Measurements from ENCODE around the gene CR2. TPM values are rescaled to one million over a fixed set of nuclear protein-coding genes. Genes with fewer than 3 reads are reported as not detected.

The CR2 gene
- total and polyA plus RNA-seq, 2 of the 4 experiments (the other 2 are of a cell fraction) = not detected

DNA sequence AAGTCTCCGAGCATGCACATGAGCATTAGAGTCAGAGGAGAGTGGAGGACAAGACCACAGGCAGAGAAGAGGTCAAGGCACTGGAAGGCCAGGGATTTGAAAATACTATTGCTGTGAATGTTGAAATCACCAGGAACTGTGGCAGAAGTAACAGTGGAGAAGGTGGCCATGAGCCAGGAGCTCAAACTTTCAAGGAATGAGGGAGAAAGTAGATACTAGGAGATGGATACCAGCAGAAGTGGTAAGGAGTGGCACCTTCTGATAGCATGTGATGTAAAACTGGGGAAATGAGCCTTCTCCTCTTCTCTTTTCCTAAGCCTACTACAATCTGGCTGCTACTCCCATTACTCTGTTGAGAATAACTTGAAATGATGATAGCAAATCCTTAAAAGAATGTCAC is 40.0 kb downstream of the CR2 start:
- CTCF ChIA-PET = no interaction called here
- no peak for DNase-seq
- H4K91ac ChIP-seq (ENCODE audit: insufficient read depth, low read depth, low read length) = no peak overlapping the region
- no peaks in the 10 kb centered on the region for H3K4me1 ChIP-seq (ENCODE audit: control insufficient read depth, insufficient read depth, low read length)
- no peak for ATAC-seq (ENCODE audit: low read depth)
- no peaks in the 10 kb centered on the region for H3K79me1 ChIP-seq (ENCODE audit: low read depth in 1 of 2, low read length in 2 of 2)
- no peaks in the 10 kb centered on the region for H3K36me3 ChIP-seq (ENCODE audit: control insufficient read depth, insufficient read depth, low read length)
- H3K27ac ChIP-seq (ENCODE audit: insufficient read depth, low read length) = no peak overlapping the region
- H2AK5ac ChIP-seq (ENCODE audit: low read depth, low read length) = no peak overlapping the region
- H3K18ac ChIP-seq (ENCODE audit: low read depth, low read length) = no peak overlapping the region
- no peak overlapping the region for H3K4me3 ChIP-seq (ENCODE audit: insufficient read depth, low read depth, low read length)
- H3K14ac ChIP-seq (replicated peaks; ENCODE audit: low read depth, low read length) = no peak overlapping the region
- no peak overlapping the region for H3K56ac ChIP-seq (ENCODE audit: extremely low read depth, insufficient read depth, low read length)
- H2AK9ac ChIP-seq (replicated peaks; ENCODE audit: low read depth, low read length, poor library complexity) = no peak overlapping the region
- no peaks in the 10 kb centered on the region for H4K20me1 ChIP-seq (ENCODE audit: insufficient read depth, low read length)
- no peak overlapping the region for H3K4ac ChIP-seq (ENCODE audit: low read depth, low read length)
- dilution Hi-C loops (cut with HindIII; ENCODE audit: low sequenced_read_pairs, unreplicated experiment) = no loop called here
- in situ Hi-C loops (cut with MboI; ENCODE audit: low sequenced_read_pairs) = no loop called here
- H2BK15ac ChIP-seq (ENCODE audit: low read depth, low read length) = no peak overlapping the region
- H3K9me3 ChIP-seq (ENCODE audit: control insufficient read depth, insufficient read depth, low read length) = no peaks in the 10 kb centered on the region
- POLR2A ChIA-PET (ENCODE audit: unreplicated experiment) = no interaction called here
- TF ChIP-seq POLR2A (IDR thresholded peaks at IDR 0.05; ENCODE audit: low read depth, low read length) (no peak), RFX5 (IDR thresholded peaks at IDR 0.05; ENCODE audit: low read depth, low read length) (no peak), BHLHE40 (IDR thresholded peaks at IDR 0.05; ENCODE audit: low read depth, low read length) (no peak), CHD1 (IDR thresholded peaks at IDR 0.05; ENCODE audit: low read depth, low read length) (no peak), FOS (IDR thresholded peaks at IDR 0.05; ENCODE audit: low read depth, low read length) (no peak), RAD21 (IDR thresholded peaks at IDR 0.05; ENCODE audit: low read length) (no peak), MAZ (IDR thresholded peaks at IDR 0.05; ENCODE audit: borderline replicate concordance, low read depth, low read length) (no peak), MAFK (IDR thresholded peaks at IDR 0.05; ENCODE audit: low read depth, low read length) (no peak), MXI1 (IDR thresholded peaks at IDR 0.05; ENCODE audit: borderline replicate concordance, low read depth, low read length) (no peak), NFE2L2 (IDR thresholded peaks at IDR 0.05; ENCODE audit: low read depth, low read length) (no peak), RCOR1 (IDR thresholded peaks at IDR 0.05; ENCODE audit: insufficient replicate concordance, low read length) (no peak), SMC3 (IDR thresholded peaks at IDR 0.05; ENCODE audit: low read depth, low read length) (no peak), CEBPB (IDR thresholded peaks at IDR 0.05; ENCODE audit: low read depth, low read length) (no peak)
- TF ChIP-seq, protein P1, sequence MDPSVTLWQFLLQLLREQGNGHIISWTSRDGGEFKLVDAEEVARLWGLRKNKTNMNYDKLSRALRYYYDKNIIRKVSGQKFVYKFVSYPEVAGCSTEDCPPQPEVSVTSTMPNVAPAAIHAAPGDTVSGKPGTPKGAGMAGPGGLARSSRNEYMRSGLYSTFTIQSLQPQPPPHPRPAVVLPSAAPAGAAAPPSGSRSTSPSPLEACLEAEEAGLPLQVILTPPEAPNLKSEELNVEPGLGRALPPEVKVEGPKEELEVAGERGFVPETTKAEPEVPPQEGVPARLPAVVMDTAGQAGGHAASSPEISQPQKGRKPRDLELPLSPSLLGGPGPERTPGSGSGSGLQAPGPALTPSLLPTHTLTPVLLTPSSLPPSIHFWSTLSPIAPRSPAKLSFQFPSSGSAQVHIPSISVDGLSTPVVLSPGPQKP (IDR thresholded peaks at IDR 0.05; ENCODE audit: borderline replicate concordance, low read depth, low read length) = no peak
- TF ChIP-seq, protein P2, sequence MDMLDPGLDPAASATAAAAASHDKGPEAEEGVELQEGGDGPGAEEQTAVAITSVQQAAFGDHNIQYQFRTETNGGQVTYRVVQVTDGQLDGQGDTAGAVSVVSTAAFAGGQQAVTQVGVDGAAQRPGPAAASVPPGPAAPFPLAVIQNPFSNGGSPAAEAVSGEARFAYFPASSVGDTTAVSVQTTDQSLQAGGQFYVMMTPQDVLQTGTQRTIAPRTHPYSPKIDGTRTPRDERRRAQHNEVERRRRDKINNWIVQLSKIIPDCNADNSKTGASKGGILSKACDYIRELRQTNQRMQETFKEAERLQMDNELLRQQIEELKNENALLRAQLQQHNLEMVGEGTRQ (IDR thresholded peaks at IDR 0.05; ENCODE audit: low read depth, low read length) = no peak
- TF ChIP-seq, protein P3, sequence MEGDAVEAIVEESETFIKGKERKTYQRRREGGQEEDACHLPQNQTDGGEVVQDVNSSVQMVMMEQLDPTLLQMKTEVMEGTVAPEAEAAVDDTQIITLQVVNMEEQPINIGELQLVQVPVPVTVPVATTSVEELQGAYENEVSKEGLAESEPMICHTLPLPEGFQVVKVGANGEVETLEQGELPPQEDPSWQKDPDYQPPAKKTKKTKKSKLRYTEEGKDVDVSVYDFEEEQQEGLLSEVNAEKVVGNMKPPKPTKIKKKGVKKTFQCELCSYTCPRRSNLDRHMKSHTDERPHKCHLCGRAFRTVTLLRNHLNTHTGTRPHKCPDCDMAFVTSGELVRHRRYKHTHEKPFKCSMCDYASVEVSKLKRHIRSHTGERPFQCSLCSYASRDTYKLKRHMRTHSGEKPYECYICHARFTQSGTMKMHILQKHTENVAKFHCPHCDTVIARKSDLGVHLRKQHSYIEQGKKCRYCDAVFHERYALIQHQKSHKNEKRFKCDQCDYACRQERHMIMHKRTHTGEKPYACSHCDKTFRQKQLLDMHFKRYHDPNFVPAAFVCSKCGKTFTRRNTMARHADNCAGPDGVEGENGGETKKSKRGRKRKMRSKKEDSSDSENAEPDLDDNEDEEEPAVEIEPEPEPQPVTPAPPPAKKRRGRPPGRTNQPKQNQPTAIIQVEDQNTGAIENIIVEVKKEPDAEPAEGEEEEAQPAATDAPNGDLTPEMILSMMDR (conservative IDR thresholded peaks at IDR 0.05; ENCODE audit: low read depth, low read length) = no peak
- H2BK120ac ChIP-seq (ENCODE audit: low read depth, low read length) = no peak overlapping the region
- no peak overlapping the region for H4K5ac ChIP-seq (ENCODE audit: low read depth, low read length)
- H2BK20ac ChIP-seq (ENCODE audit: low read depth, low read length) = no peak overlapping the region
- H3K9ac ChIP-seq (ENCODE audit: low read depth, low read length) = no peak overlapping the region
- H2AFZ ChIP-seq (replicated peaks; ENCODE audit: low read length, poor library complexity) = no peak overlapping the region
- H2BK5ac ChIP-seq (ENCODE audit: low read depth, low read length, poor library complexity, severe bottlenecking) = no peak overlapping the region
- BruUV-seq (replicated peaks) = no TSS peak
- H3K9me1 ChIP-seq (ENCODE audit: insufficient read depth, low read length) = 0 out of 2 replicates have a peak, but pooled peaks cover 3% of the 10 kb centered on the region
- H3K4me2 ChIP-seq (ENCODE audit: low read depth, low read length) = no peak overlapping the region
- no peak overlapping the region for H3K23ac ChIP-seq (ENCODE audit: low read depth, low read length)
- H3K27me3 ChIP-seq (ENCODE audit: control insufficient read depth, insufficient read depth, low read length) = peaks cover 21% of the 10 kb centered on the region
- 20% methylated on average over 1 of the region's 1 CpG; no CpG with 5 or more reads in 1 of the 2 experiments for WGBS, 2 experiments (ENCODE audit: extremely low coverage in 2 of 2, insufficient read length in 1 of 2)
- H4K8ac ChIP-seq (ENCODE audit: low read depth in 2 of 2, low read length in 2 of 2) = no peak overlapping the region
- intact Hi-C loops (cut with micrococcal nuclease) = no loop called here

Measured in IMR-90 (cell line).